Upper lobe of right lung (tissue), 1 donor: Measurements from ENCODE around the gene DOK6. TPM values are rescaled to one million over a fixed set of nuclear protein-coding genes. Genes with fewer than 3 reads are reported as not detected.

Experiments
- ATAC-seq: fragments of 200-7000 bp; cut with Tn5 transposase; one replicate; pipeline ENCODE4 v1.9.1; 2020; ENCODE audit warnings: mild to moderate bottlenecking, moderate library complexity
- DNase-seq: peaks from one replicate; pipeline ENCODE4 v3.0.0-alpha.2; 2020
- H3K27ac ChIP-seq: fragments of 200-600 bp; one replicate; pipeline ENCODE4 v1.8.0; 2022
- H3K27me3 ChIP-seq: fragments of 200-600 bp; one replicate; pipeline ENCODE4 v1.8.0; 2022; ENCODE audit warnings: mild to moderate bottlenecking
- H3K36me3 ChIP-seq: fragments of 200-600 bp; one replicate; pipeline ENCODE4 v1.8.0; 2022
- H3K4me1 ChIP-seq: fragments of 200-600 bp; one replicate; pipeline ENCODE4 v1.8.0; 2022
- H3K4me3 ChIP-seq: fragments of 200-600 bp; one replicate; pipeline ENCODE4 v1.8.0; 2022; ENCODE audit warnings: mild to moderate bottlenecking
- H3K9me3 ChIP-seq: fragments of 200-600 bp; one replicate; pipeline ENCODE4 v1.8.0; 2022
- intact Hi-C: fragments of 100-400 bp; cut with DNase I; formaldehyde crosslinking; loops from one replicate; pipeline ENCODE4 v1.11.0; 2022
- total RNA-seq: library from RNA; stranded (reverse); fragmentation: NEBNext Ultra II Directional; extraction: Animal tissue kit (Norgen Biotek cat#: 25700); gene quantifications from one replicate; pipeline ENCODE4 v1.2.1, GENCODE V29; 2021
- TF ChIP-seq, protein P1 (sequence below): fragments of 200-600 bp; IDR thresholded peaks from one replicate; pipeline ENCODE4 v1.8.0; 2022; ENCODE audit warnings: antibody characterized with exemption
- donor health status: DM: no; HTN: yes; CAD: no; lungs with severe emphysema.

The DOK6 gene
- total RNA-seq, 1 donor from 2014 or later, result 5.9 TPM

DNA sequence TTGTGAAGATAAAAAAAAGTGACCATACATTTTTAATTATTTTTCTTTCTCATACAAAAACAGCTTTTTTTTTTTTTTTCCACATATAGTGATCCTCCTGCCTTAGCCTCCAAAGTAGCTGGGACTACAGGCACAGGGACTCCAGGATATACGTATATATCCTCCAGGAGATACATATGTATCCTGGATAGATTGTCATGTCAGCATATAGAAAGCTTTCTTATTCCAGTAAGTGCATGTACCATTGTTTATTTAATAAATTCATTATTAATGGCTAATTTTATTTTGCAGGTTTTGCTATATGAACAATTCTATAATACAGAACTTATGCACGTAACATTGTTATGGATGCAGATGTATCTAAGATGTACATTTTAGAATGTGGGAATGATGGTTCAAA, 138.7 kb downstream of the DOK6 start:
- no peaks in the 10 kb centered on the region for H3K27me3 ChIP-seq
- H3K4me1 ChIP-seq, result no peaks in the 10 kb centered on the region
- TF ChIP-seq, protein P1, sequence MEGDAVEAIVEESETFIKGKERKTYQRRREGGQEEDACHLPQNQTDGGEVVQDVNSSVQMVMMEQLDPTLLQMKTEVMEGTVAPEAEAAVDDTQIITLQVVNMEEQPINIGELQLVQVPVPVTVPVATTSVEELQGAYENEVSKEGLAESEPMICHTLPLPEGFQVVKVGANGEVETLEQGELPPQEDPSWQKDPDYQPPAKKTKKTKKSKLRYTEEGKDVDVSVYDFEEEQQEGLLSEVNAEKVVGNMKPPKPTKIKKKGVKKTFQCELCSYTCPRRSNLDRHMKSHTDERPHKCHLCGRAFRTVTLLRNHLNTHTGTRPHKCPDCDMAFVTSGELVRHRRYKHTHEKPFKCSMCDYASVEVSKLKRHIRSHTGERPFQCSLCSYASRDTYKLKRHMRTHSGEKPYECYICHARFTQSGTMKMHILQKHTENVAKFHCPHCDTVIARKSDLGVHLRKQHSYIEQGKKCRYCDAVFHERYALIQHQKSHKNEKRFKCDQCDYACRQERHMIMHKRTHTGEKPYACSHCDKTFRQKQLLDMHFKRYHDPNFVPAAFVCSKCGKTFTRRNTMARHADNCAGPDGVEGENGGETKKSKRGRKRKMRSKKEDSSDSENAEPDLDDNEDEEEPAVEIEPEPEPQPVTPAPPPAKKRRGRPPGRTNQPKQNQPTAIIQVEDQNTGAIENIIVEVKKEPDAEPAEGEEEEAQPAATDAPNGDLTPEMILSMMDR, result no peak
- no peaks in the 10 kb centered on the region for H3K36me3 ChIP-seq
- H3K27ac ChIP-seq, result no peak overlapping the region
- no peak overlapping the region for H3K4me3 ChIP-seq
- intact Hi-C loops, result no loop called here
- no peak for ATAC-seq
- DNase-seq, result no peak
- H3K9me3 ChIP-seq, result no peaks in the 10 kb centered on the region

DNA sequence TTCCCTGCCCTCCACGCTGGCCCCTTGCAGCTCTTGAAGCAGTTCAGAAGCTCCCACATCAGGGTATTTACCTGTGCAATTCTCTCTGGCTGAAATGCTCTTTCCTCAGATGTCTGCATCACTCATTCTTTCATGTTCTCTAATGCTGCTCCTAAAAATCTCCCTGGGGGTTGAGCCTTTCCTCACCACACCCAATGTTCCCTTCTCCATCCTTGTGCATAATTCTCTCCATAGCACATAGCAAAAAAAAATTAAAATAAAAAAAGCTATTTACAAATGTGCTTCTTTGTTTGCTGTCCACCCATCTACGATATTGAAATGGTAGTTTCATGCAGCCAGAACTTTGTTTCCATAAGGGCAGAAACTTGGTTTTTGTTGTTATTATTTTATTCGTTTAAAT, 155.5 kb downstream of the DOK6 start:
- DNase-seq (no peak), ATAC-seq (no peak)
- intact Hi-C loops, result no loop called here
- Histone ChIP-seq H3K4me3 (no peak overlapping the region), H3K4me1 (no peaks in the 10 kb centered on the region), H3K36me3 (no peaks in the 10 kb centered on the region), H3K9me3 (no peaks in the 10 kb centered on the region), H3K27me3 (no peaks in the 10 kb centered on the region), H3K27ac (no peak overlapping the region)
- TF ChIP-seq, protein P1, result no peak

DNA sequence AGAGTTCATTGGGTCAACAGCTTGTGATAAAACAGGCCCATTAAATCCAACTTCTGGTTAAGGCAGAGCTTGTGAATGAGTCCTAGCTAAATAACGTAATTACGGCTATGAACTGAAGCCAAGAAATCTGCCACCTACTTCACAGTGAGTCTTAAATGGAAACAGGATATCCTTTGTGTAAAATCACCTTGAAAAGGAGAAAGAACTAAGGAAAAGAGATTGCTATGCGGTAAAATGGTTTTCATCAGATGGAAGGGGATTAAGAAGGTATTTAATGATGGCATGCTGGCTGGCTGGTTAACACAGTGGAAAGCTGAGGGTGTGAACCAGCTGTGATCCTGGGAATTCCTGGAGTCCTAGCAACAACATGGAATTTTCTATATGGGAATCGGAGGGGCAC, 156.6 kb downstream of the DOK6 start:
- intact Hi-C loops, result no loop called here
- DNase-seq (no peak), ATAC-seq (no peak)

DNA sequence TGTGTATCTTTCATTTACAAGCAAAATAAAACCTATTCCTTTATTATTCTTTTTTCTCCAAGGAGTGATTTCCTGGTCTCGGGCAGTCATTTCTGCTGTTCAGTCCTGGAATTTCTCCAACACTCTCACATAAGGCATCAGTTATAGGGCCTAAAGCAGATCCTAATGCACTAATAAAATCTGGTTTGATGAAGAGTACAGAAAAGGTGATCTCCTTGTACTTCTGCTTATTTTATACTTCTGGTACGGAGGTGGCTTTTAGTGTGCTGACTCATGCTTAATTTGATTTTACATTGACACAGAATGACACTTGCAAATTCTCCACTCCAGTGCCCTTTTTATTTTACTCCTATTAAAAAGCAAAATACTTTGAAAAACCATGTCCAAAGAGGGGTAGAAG, 157.4 kb downstream of the DOK6 start:
- no peaks in the 10 kb centered on the region for H3K27me3 ChIP-seq
- H3K4me3 ChIP-seq, result no peak overlapping the region
- intact Hi-C loops, result no loop called here
- no peaks in the 10 kb centered on the region for H3K9me3 ChIP-seq
- TF ChIP-seq, protein P1, result no peak
- no peaks in the 10 kb centered on the region for H3K4me1 ChIP-seq
- no peak overlapping the region for H3K27ac ChIP-seq
- DNase-seq (no peak), ATAC-seq (no peak)
- H3K36me3 ChIP-seq, result no peaks in the 10 kb centered on the region

More for the DNA sequence above, 156.6 kb downstream of the DOK6 start:
- no peak overlapping the region for H3K27ac ChIP-seq
- no peak overlapping the region for H3K4me3 ChIP-seq
- H3K36me3 ChIP-seq, result no peaks in the 10 kb centered on the region
- TF ChIP-seq, protein P1, result no peak
- no peaks in the 10 kb centered on the region for H3K27me3 ChIP-seq
- H3K9me3 ChIP-seq, result no peaks in the 10 kb centered on the region
- no peaks in the 10 kb centered on the region for H3K4me1 ChIP-seq

DNA sequence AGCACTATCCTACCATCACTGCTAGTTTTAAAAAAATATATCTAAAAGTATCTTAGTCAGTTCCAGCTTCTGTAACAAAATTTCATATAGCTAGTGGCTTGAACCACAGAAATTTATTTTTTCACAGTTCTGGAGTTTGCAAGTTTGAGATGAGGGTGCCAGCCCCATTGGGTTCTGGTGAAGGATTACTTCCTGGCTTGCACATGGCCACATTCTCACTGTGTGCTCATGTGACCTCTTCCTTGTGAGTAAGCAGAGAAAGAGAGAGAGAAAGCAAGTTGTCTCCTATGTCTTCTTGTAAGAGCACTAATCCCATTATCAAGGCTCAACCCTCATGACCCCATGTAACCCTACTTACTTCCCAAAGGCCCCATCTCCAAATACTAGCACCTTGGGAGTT, 158.9 kb downstream of the DOK6 start:
- Histone ChIP-seq H3K9me3 (no peaks in the 10 kb centered on the region), H3K36me3 (no peaks in the 10 kb centered on the region), H3K27me3 (no peaks in the 10 kb centered on the region), H3K4me1 (no peaks in the 10 kb centered on the region), H3K4me3 (no peak overlapping the region), H3K27ac (no peak overlapping the region)
- intact Hi-C loops, result no loop called here
- TF ChIP-seq, protein P1, result no peak
- DNase-seq (no peak), ATAC-seq (no peak)

DNA sequence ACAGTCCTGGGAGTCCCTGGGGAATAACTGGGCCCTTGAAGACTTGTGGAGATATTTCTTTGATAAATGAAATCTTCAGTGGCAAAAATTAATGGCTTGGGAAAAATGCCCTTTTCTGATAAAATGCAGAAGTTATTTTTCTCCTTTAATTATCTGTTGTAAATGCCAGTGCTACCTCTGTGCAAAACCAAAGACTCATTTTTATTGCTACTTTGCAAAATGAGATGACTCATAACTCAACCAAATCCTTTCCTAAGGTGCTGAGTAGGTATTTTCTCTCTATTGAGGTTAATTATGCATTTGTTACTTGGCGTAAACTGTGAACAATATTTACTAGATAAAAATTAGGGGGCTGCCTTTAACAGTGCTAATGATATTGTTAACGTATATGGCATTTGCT, 163.9 kb downstream of the DOK6 start:
- no peaks in the 10 kb centered on the region for H3K27me3 ChIP-seq
- H3K4me3 ChIP-seq, result no peak overlapping the region
- no peak for ATAC-seq
- H3K36me3 ChIP-seq, result no peaks in the 10 kb centered on the region
- no peaks in the 10 kb centered on the region for H3K4me1 ChIP-seq
- no peaks in the 10 kb centered on the region for H3K9me3 ChIP-seq
- intact Hi-C loops, result no loop called here
- no peak for DNase-seq
- TF ChIP-seq, protein P1, result no peak
- H3K27ac ChIP-seq, result no peak overlapping the region
